A673 (cell line): ENCODE measurements around the gene TIMM10.

Source experiments
- CTCF ChIP-seq: fragments of 300-800, 200-600 bp; sonication (generic); conservative IDR thresholded peaks from 2 replicates; pipeline ENCODE4 v1.5.1; 2017; ENCODE audit warnings: low read depth, mild to moderate bottlenecking, antibody characterized with exemption, low read length, moderate library complexity, mixed read lengths
- EZH2 ChIP-seq: fragments of 200-600 bp; sonication (generic); IDR thresholded peaks from 2 replicates; pipeline ENCODE4 v1.6.1; 2017; ENCODE audit warnings: borderline replicate concordance, low read depth, mild to moderate bottlenecking, mixed read lengths, antibody characterized with exemption, low read length; ENCODE audit not compliant: poor library complexity, severe bottlenecking

- TF ChIP-seq CTCF (no peak), EZH2 (no peak)
Observed at GRCh38 chr11:57514538-57515331, 15.8 kb downstream of the TIMM10 start.
